ELF-1 (cell line): ENCODE data around the gene MYOD1.
A peak's percentile ranks its signal among the peaks of the same experiment; 100 is the strongest.

Experiments
- DNase-seq: peaks from one replicate; pipeline ENCODE4 v3.0.0-alpha.2; 2016; ENCODE audit warnings: low read depth, low spot score

The MYOD1 gene

GRCh38 chr11:17719028-17719937, at the start of gene MYOD1:
Gene MYOD1, plus strand, starts transcription at chr11:17719571. Its CDS starts 212 bp downstream, at chr11:17719783.
- peak; percentile 47 for DNase-seq

GRCh38 chr11:17672469-17672868, 46.9 kb upstream of the MYOD1 start:
- no peak for DNase-seq

GRCh38 chr11:17673951-17674350, 45.4 kb upstream of the MYOD1 start:
- DNase-seq = no peak

DNA sequence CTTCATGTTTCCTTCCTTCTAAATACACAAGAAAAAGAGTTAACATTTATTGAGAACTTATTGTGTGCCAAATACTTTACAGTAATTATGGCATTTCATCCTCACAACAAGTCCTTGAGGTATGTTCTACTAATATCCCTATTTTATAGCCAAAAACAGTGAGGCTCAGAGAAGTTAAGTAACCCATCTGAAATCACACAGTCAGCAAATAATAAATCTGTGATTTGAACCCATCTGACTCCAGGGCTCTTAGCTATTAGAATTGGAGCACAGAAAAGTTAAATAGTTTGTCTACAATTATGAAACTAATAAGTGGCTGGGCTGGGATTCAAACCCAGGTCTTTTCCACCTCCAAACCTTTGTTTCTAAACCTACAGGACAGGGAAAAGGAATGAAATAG, 36.5 kb upstream of the MYOD1 start:
- DNase-seq = no peak

- DNase-seq = peak; percentile 25
These were observed 35.8 kb upstream of the MYOD1 start for GRCh38 chr11:17683377-17684161.

DNA sequence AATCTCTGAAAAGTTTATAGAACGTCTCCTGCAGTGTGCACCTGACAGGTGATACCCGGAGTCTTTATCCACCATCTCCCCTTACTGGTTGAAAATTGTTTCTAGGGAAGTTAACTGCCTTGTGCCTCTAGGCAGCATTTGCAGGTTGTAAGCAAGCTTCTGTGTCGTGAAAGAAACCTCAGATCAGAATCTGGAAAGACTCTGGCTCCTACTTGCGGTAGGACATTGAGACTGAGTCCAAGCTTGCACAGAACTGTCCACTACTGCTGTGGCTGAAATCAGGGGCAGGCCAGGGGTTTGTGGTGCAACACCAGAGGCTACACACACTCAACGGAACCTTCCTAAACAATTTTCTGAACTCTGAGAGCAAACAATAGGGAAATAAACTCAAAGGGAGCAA, 34.8 kb upstream of the MYOD1 start:
- no peak for DNase-seq

GRCh38 chr11:17686231-17686980, 33.0 kb upstream of the MYOD1 start:
- DNase-seq = peak; percentile 94

DNA sequence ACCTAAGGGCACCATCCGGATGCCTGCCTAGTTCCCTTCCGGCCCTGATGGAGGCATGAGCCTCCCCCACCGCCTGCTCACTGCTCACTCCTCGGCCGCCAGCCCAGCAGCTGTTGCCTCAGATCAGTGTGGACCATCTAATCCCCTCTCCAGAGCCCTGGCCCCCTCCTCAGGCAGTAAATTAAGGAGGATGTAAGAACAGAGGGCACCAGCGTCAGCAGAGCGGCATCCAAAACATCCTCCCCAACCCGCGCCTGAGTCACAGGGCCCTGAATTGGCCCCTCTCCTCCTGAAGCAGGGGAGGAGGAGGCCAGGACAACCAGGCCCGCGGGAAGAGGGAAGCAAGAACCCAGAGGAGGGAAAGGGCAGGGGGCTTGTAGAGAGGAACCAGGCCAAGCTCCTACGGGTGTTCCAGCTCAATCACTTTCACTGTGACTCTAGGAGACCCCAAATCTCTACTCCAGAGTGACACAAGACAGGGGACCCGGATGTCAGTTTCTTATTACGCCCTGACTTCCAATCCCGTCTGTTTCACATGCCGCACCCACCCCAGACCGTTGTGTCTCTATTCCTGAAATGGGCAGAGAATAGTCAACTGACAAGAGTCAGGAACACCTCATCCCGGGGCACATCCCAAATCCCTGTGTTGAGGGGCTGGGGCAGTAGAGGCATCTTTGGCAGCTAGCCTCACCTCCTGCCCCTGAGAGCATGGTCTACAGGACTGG, 31.3 kb upstream of the MYOD1 start:
- no peak for DNase-seq

DNA sequence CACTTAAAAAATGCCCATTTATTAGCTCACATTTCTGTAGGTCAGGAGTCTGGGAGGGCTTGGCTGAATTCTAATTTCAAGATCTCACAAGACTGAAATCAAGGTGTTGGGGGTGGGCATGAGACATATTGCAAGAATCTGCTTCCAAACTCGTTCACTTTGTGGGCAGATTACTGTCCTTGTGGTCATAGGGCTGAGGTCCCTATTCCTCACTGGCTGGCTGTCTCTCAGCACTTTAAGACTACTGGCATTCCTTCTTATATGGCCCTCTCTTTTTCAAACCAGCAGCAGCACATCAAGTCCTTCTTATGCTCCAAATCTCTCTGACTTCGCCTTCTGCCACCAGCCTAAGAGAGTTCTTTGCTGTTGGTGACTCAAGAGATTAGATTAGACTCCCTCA, 27.8 kb upstream of the MYOD1 start:
- DNase-seq = no peak

DNA sequence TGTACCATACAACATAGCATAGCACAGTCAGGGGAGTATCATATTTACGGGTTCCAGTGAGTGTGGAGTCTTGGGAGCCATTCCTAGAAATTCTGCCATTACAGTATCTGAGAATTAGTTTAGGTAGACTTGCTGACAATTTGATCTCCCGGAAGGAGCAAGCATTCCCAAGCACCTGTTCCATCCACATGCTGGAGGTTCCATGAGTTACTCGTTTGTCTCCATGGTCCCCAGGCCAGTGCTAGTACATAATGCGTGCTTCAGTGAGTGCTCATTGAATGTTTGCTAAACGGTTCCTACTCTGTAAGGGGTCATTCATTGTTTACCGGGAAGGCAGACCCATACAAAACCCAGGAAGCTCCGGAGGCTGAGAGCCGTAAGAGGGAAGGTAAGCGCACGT, 27.4 kb upstream of the MYOD1 start:
- no peak for DNase-seq

DNA sequence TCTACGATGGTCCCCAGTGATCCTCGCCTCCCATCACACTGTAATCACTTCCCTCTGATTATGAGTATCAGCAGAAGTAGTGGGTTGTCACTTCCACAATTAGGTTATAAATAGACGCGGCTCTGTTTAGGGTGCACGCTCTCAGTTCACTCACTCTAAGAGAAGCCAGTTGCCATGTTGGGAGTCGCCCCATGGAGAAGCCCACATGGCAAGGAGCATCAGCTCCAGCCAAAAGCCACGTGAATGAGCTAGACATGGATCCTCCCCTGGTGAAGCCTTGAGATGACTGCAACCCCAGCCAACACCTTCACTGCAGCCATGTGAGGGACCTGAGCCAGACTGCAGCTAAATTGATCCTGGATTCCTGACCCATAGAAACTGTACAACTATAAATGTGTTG, 26.4 kb upstream of the MYOD1 start:
- no peak for DNase-seq

DNA sequence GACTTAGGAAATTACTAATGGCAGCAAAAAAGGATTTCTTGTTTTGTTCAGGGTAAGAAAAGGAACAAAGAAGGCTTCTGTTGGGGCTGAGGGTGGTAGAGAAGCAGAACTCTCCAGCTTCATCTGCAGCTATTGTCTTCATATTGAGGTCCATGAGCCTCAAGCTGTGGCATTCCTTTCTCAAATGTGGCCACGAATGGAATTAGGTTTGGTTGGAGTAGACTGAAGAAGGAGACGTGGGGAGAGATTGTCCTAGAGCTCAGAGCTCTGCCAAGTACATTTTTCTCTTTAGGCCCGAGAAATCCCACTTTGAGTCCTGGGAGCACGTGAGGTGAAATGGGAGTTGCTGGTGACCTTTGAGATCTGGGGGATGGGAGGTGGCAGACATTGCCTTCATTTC, 25.8 kb upstream of the MYOD1 start:
- no peak for DNase-seq

- DNase-seq = no peak
These were observed 24.8 kb upstream of the MYOD1 start for GRCh38 chr11:17694494-17695110.

GRCh38 chr11:17695454-17696441, 23.6 kb upstream of the MYOD1 start:
- DNase-seq = no peak

- DNase-seq = no peak
These were observed 22.6 kb upstream of the MYOD1 start for GRCh38 chr11:17696741-17697140.

GRCh38 chr11:17697175-17697949, 22.0 kb upstream of the MYOD1 start:
- DNase-seq = no peak

GRCh38 chr11:17699147-17700114, 19.9 kb upstream of the MYOD1 start:
- DNase-seq = peak; percentile 13

GRCh38 chr11:17700991-17701390, 18.4 kb upstream of the MYOD1 start:
- no peak for DNase-seq
